ENCODE results near the gene CYTL1. TPM values are rescaled to one million over a fixed set of nuclear protein-coding genes. Genes with fewer than 3 reads are reported as not detected.

Gene CYTL1
- polyA plus RNA-seq, 1 donor from 2014 or later, result not detected

DNA sequence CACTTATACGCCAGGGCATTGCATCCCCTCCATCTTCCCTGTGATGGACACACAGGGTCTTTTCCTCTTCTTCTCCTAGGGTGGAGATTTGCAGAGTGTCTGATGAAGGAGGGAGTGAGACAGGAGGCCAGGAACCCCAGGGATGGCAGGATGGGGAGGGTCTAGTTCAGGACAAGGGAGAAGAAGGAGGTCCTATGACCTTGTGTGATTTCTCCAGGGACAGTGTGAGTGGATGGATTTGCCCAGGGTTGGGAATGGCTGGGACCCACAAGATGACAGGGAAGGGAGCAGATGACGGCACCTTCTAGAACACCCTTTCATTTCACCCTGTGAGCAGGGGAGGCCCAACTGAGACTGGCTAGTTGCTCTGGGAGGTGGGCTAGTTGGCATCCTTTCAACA lies 34.2 kb downstream of the CYTL1 start:
- Histone ChIP-seq H3K4me3 (ENCODE audit: low read length) (no peak overlapping the region), H3K9me3 (ENCODE audit: low read length) (no peaks in the 10 kb centered on the region), H4K20me1 (ENCODE audit: insufficient read depth) (no peaks in the 10 kb centered on the region), H2AFZ (ENCODE audit: low read depth, low read length) (no peak overlapping the region), H3F3A (ENCODE audit: insufficient read depth, low read length, poor library complexity, severe bottlenecking) (no peaks in the 10 kb centered on the region), H3K27me3 (ENCODE audit: insufficient read depth, low read depth, low read length) (no peaks in the 10 kb centered on the region), H3K9ac (ENCODE audit: low read length) (no peak overlapping the region), H3K4me2 (ENCODE audit: low read length) (no peak overlapping the region), H3K9me2 (ENCODE audit: insufficient read depth, low read length) (no peaks in the 10 kb centered on the region), H3K27ac (ENCODE audit: low read length) (no peak overlapping the region), H3K36me3 (ENCODE audit: insufficient read depth, low read length) (no peaks in the 10 kb centered on the region), H3K79me2 (replicated peaks; ENCODE audit: insufficient read depth, low read length) (no peaks in the 10 kb centered on the region)
- no peak for TF ChIP-seq RAD21 (conservative IDR thresholded peaks at IDR 0.05)
- TF ChIP-seq, protein P1, sequence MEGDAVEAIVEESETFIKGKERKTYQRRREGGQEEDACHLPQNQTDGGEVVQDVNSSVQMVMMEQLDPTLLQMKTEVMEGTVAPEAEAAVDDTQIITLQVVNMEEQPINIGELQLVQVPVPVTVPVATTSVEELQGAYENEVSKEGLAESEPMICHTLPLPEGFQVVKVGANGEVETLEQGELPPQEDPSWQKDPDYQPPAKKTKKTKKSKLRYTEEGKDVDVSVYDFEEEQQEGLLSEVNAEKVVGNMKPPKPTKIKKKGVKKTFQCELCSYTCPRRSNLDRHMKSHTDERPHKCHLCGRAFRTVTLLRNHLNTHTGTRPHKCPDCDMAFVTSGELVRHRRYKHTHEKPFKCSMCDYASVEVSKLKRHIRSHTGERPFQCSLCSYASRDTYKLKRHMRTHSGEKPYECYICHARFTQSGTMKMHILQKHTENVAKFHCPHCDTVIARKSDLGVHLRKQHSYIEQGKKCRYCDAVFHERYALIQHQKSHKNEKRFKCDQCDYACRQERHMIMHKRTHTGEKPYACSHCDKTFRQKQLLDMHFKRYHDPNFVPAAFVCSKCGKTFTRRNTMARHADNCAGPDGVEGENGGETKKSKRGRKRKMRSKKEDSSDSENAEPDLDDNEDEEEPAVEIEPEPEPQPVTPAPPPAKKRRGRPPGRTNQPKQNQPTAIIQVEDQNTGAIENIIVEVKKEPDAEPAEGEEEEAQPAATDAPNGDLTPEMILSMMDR (IDR thresholded peaks at IDR 0.05; ENCODE audit: poor library complexity, severe bottlenecking), result no peak
- TF ChIP-seq TAF1 (IDR thresholded peaks at IDR 0.05; ENCODE audit: low read depth), result no peak
- no peak for TF ChIP-seq SMC3 (conservative IDR thresholded peaks at IDR 0.05; ENCODE audit: poor library complexity)
- no peak for TF ChIP-seq EZH2 (IDR thresholded peaks at IDR 0.05; ENCODE audit: borderline replicate concordance, insufficient read depth, low read length, poor library complexity, severe bottlenecking)
- TF ChIP-seq REST (IDR thresholded peaks at IDR 0.05; ENCODE audit: borderline replicate concordance), result no peak
- TF ChIP-seq MXI1 (conservative IDR thresholded peaks at IDR 0.05; ENCODE audit: poor library complexity, severe bottlenecking), result no peak
- no peak for TF ChIP-seq POLR2AphosphoS5 (IDR thresholded peaks at IDR 0.05)
- TF ChIP-seq EP300 (conservative IDR thresholded peaks at IDR 0.05; ENCODE audit: poor library complexity, severe bottlenecking), result no peak

DNA sequence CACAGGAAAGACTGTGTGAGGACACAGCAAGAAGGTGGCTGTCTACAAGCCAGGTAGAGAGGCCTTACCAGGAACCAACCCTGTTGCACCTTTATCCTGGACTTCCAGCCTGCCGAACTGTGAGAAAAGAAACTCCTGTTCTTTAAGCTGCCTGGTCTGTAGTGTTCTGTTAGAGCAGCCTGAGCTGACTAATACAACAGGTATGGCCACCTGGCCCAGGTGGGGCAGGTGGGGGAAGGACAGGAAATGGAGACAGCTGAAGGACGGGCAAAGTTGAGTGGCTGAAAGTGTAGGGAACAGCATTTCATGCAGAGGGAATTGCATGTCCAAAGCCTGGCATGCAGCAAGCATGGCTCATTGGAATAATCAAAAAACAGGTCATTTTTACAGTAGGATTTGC lies 35.1 kb downstream of the CYTL1 start:
- Histone ChIP-seq H3K9me3 (ENCODE audit: low read length) (no peaks in the 10 kb centered on the region), H3K27me3 (ENCODE audit: insufficient read depth, low read depth, low read length) (no peaks in the 10 kb centered on the region), H3K4me3 (ENCODE audit: low read length) (no peak overlapping the region), H3K27ac (ENCODE audit: low read length) (no peak overlapping the region), H2AFZ (ENCODE audit: low read depth, low read length) (no peak overlapping the region), H3K79me2 (replicated peaks; ENCODE audit: insufficient read depth, low read length) (no peaks in the 10 kb centered on the region), H3F3A (ENCODE audit: insufficient read depth, low read length, poor library complexity, severe bottlenecking) (no peaks in the 10 kb centered on the region), H4K20me1 (ENCODE audit: insufficient read depth) (no peaks in the 10 kb centered on the region), H3K4me2 (ENCODE audit: low read length) (no peak overlapping the region), H3K9me2 (ENCODE audit: insufficient read depth, low read length) (no peaks in the 10 kb centered on the region), H3K36me3 (ENCODE audit: insufficient read depth, low read length) (no peaks in the 10 kb centered on the region), H3K9ac (ENCODE audit: low read length) (no peak overlapping the region)
- TF ChIP-seq, protein P1 (IDR thresholded peaks at IDR 0.05; ENCODE audit: poor library complexity, severe bottlenecking), result no peak
- no peak for TF ChIP-seq EZH2 (IDR thresholded peaks at IDR 0.05; ENCODE audit: borderline replicate concordance, insufficient read depth, low read length, poor library complexity, severe bottlenecking)
- no peak for TF ChIP-seq POLR2AphosphoS5 (IDR thresholded peaks at IDR 0.05)
- no peak for TF ChIP-seq RAD21 (conservative IDR thresholded peaks at IDR 0.05)
- no peak for TF ChIP-seq REST (IDR thresholded peaks at IDR 0.05; ENCODE audit: borderline replicate concordance)
- TF ChIP-seq EP300 (conservative IDR thresholded peaks at IDR 0.05; ENCODE audit: poor library complexity, severe bottlenecking), result no peak
- no peak for TF ChIP-seq TAF1 (IDR thresholded peaks at IDR 0.05; ENCODE audit: low read depth)
- TF ChIP-seq MXI1 (conservative IDR thresholded peaks at IDR 0.05; ENCODE audit: poor library complexity, severe bottlenecking), result no peak
- TF ChIP-seq SMC3 (conservative IDR thresholded peaks at IDR 0.05; ENCODE audit: poor library complexity), result no peak
